HG03442 (cell line): ENCODE measurements around the gene PLEKHO2.

Experiments used
- ATAC-seq: cut with Tn5 transposase; IDR thresholded peaks from one replicate; pipeline ENCODE4 v1.9.1; 2021; ENCODE audit warnings: mild to moderate bottlenecking, moderate library complexity; ENCODE audit not compliant: unreplicated experiment

The PLEKHO2 gene

DNA sequence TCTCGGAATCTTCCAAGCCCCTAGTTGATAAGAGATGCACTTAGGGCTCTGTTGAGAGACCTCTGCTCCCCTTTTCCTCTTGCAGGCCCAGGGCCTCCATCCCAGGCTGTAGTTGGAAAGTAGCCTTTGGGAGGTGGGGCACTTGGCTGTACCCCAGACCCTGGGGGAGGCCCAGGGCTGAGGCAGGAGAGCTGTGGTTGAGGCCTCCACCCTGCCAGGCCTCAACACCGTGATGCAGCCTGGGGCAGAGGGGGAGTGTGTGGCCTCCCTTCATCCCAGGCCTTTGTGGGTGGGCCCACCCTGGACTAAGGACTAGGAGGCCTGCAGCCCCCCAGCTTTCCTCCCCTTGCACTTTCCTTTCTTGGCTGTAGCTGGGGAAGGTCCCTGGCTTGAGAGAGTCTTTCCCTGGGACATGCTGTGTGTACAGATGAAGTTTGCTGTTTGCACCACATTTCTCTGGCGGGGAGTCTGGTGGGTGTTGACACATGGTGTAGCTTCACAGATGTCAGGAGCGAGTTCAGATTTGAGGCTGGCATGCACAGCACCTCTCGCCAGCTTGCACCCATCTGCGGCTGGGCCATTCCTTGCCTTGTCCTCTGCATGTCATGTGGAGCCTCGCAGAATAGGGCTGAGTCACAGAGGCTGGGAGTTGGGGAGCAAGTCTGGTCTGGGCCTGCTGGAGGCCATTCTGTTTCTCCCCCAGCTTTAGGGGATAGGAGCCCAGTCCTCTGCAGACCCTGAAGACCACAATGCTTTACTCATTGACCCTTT is 13.7 kb downstream of the PLEKHO2 start:
- ATAC-seq = no peak

GRCh38 chr15:64856429-64857145 is 14.9 kb downstream of the PLEKHO2 start:
- no peak for ATAC-seq

DNA sequence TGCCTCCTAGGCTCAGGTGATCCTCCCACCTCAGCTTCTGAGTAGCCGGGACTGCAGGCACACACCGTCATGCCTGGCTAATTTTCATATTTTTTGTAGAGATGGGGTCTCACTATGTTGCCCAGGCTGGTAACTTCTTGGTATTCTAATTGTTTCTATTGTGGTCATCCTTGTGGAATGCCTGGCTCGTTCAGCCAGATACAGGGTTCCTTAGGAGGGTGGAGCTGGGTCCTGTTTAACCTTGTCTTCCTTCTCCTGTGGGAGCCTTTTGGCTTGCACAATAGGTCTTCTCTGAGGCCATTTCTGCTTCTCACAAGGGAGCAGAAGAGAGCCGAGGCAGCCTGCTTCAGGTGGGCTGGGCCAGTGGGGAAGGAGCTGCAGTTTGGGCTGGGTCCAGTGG is 15.7 kb downstream of the PLEKHO2 start:
- no peak for ATAC-seq

DNA sequence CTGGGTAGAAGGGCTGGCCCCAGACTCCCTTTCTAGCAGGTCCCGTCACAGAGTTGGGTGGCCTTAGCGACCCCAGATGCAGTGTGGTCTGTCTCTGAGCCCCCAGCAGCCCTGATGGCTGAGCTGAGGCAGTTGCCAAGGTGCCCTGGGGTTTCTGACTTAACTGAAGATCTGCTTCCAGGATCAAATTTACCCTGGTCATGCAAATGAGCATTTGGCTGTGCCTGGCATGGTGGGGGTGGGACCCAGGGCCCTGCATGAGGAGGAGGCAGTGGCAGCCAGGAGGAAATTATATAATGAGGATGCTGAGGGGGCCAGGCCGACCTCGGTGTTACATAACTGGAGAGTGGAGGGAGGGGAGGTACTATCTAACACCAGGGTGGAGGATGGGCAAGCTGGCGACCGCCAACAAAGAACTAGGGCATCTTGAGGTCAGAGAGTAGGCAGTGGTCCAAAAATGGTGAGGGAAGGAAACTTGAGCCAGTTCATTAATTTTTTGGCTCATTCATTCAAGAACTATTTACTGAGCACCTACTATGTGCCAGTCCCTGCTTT is 16.4 kb downstream of the PLEKHO2 start:
- ATAC-seq = no peak

GRCh38 chr15:64859226-64859625 is 17.5 kb downstream of the PLEKHO2 start:
- ATAC-seq = no peak

GRCh38 chr15:64861331-64861730 is 19.6 kb downstream of the PLEKHO2 start:
- ATAC-seq = no peak

GRCh38 chr15:64861960-64862359 is 20.2 kb downstream of the PLEKHO2 start:
- no peak for ATAC-seq

DNA sequence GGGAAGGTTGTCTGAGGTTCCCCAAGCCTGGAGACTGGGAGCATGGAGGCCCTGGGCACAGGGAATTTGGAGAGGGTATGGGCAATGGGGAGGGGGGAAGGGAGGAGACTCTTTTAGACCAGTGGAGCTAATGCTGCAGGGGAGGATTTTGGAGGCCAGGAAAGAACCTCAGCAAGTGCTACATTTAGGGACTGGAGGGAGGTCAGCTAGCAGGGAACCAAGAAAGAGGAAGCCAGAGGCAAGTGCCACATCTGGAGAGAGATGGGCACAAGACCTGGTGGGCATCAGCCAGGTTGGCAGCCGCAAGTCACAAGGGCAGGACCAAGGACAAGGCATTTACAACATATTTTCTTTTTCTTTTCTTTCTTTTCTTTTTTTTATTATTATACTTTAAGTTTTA is 20.7 kb downstream of the PLEKHO2 start:
- ATAC-seq = no peak

- ATAC-seq = no peak
These were observed 22.4 kb downstream of the PLEKHO2 start for GRCh38 chr15:64864068-64864467.

DNA sequence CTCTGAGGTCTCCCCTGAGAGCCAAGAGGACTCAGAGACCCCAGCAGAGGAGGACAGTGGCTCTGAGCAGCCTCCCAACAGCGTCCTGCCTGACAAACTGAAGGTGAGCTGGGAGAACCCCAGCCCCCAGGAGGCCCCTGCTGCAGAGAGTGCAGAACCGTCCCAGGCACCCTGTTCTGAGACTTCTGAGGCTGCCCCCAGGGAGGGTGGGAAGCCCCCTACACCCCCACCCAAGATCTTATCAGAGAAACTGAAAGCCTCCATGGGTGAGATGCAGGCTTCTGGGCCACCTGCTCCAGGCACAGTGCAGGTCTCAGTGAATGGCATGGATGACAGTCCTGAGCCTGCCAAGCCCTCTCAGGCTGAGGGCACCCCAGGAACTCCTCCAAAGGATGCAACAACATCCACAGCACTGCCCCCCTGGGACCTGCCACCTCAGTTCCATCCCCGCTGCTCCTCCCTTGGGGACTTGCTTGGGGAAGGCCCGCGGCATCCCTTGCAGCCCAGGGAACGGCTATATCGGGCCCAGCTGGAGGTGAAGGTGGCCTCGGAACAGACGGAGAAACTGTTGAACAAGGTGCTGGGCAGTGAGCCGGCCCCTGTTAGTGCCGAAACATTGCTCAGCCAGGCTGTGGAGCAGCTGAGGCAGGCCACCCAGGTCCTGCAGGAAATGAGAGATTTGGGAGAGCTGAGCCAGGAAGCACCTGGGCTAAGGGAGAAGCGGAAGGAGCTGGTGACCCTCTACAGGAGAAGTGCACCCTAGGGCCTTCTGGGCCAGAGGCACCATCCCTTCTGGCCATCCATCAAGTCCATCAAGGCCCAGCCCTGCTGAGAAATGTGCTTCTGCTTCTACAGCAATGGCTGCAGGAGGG is 23.6 kb downstream of the PLEKHO2 start:
- no peak for ATAC-seq

- no peak for ATAC-seq
These were observed 24.3 kb downstream of the PLEKHO2 start for GRCh38 chr15:64865998-64866520.

DNA sequence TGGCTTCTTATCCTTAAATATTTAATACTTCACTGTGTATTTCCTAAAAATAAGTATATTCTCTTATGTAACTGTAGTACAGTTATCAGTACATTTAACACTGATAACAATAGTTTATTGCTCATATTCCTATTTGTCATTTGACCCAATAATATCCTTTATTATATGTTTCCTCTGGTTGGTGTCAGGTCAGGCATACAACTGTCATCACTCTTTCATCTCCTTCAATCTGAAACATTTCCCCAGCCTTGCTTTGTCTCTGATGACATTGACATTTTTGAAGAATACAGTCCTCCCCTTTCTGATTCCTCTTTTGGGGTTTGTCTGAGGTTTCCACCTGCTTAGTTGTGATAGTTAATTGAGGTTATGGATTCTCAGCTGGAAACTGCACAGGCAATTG is 27.8 kb downstream of the PLEKHO2 start:
- no peak for ATAC-seq

DNA sequence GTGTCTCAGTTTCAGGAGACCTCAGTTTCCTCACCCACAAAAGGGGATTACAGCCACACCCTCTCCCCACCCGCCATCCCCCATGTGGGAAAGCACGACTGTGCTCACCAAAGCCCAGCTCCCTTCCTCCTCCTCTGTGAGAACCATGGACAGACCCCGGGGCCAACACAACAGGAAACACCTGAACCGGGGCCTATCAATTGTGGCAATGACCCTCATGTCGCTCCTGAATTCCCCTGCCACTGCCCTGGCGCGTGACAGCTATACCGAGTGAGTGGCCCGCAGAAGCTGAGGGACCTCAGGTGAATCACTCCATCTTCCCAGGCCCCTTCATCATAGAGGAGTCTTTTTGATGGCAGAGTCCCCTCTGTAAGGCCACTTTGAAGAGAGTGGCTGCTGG is 28.6 kb downstream of the PLEKHO2 start:
- ATAC-seq = no peak

GRCh38 chr15:64875641-64876223 is 34.0 kb downstream of the PLEKHO2 start:
- ATAC-seq = no peak

DNA sequence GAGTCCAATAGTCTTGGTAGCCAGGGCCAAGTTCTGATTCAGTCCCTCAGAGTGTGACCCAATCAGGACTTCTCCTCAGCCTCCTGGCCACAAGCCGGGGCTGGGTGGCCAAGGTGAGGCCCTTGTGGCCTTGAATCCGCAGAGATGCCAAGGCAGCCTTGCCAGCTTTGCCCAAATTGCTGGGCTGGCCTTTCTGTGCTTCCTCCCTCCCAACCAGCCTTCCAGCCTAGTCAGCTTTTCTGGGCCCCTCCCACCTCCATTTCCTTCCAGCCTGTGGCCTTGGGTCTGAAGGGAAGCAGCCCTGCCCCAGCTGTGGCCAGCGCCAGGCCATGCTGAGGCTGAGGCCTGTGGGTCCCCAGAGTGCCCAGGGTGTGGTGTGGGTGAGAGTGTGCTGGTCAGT is 35.7 kb downstream of the PLEKHO2 start:
- ATAC-seq = no peak

GRCh38 chr15:64878705-64879104 is 37.0 kb downstream of the PLEKHO2 start:
- ATAC-seq = no peak

- ATAC-seq = peak; percentile 55
These were observed 41.4 kb downstream of the PLEKHO2 start for GRCh38 chr15:64883100-64883581.

DNA sequence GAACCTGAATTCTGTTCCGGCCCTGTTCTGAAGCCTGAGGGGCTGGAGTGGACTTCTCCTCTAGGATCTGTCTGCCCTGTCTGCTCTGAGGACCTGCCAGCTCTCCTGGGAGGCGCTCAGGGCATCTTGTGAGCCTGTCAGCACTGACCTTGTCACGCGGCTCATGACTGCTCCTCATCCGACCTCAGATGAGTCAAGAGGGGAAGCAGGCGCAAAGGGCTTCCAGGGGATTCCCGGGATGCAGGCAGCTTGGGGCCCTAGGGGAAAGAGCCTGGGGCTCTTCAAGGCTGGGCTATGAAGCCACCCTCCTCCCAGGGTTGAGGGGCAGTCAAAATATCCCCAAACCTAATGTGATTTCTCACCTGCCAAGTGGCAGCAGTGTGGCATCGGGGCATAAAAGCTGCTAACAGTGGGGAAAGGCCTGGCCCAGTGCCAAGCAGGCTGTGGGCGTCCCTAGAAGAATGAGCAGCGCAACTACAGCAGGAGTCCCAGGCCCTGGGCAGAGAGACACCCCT is 42.3 kb downstream of the PLEKHO2 start:
- peak; percentile 55 for ATAC-seq

DNA sequence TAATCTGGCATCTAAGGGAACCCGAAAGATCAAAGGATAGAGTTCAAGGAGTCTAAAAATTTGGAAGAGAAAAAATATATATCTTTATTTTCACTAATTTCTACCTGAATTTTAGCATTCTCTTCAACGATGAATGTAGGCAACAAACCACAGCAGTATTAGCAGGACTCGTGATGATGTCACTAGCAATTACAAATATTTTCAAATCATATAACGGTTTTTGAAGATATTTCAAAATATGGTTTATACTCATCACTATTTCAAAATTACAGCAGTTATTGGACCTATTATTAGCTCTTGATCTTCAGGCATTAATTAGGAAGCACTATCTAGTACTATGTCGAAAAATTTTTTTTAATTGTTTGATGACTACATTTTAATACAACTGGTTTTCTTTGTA is 43.0 kb downstream of the PLEKHO2 start:
- no peak for ATAC-seq

- no peak for ATAC-seq
These were observed 46.6 kb downstream of the PLEKHO2 start for GRCh38 chr15:64888336-64888735.
